HCT116 (cell line): ENCODE data around the gene PREX1. TPM values are rescaled to one million over a fixed set of nuclear protein-coding genes. Genes with fewer than 3 reads are reported as not detected.

Source experiments
- ATAC-seq: fragments of 200-7000 bp; cut with Tn5 transposase; 2 replicates; pipeline ENCODE4 v1.9.1; 2020; ENCODE audit warnings: mild to moderate bottlenecking, moderate library complexity
- BruUV-seq: library from RNA; stranded (reverse); fragments of 400-500 nt; replicated peaks from 2 replicates; lab custom pipeline; 2021; lab: Mats Ljungman, UMichigan
- CTCF ChIA-PET: fragments of 300-600 bp; sonication (Branson Sonifier 250); formaldehyde crosslinking; loops from one replicate; lab custom pipeline; 2021; ENCODE audit warnings: antibody characterized with exemption; lab: Charles Lee
- POLR2A ChIA-PET: fragments of 300-600, 350-600 bp; sonication (Branson Sonifier 250); formaldehyde crosslinking; loops from one replicate; lab custom pipeline; 2021; ENCODE audit warnings: antibody characterized with exemption; lab: Charles Lee
- RAD21 ChIA-PET, 2 experiments: fragments of 300-600 bp; sonication (Branson Sonifier 250); formaldehyde crosslinking; loops; one replicate each; lab custom pipeline; 2023; ENCODE audit warnings: low total read pairs in 2 of 2; ENCODE audit not compliant: uncharacterized antibody in 2 of 2, unreplicated experiment in 2 of 2, low non-redundant PET in 1 of 2; lab: Charles Lee
- DNase-seq: peaks from one replicate; pipeline ENCODE4 v3.0.0-alpha.2; 2010; ENCODE audit warnings: low read depth, low spot score
- H2AFZ ChIP-seq: fragments of 200-600 bp; shearing (Covaris generic), sonication (generic); 2 replicates; pipeline ENCODE4 v1.6.1; 2017; ENCODE audit warnings: low read depth, mixed run types, mixed read lengths, antibody characterized with exemption, low read length; ENCODE audit not compliant: poor library complexity, severe bottlenecking
- H3K27ac ChIP-seq: 2 replicates; pipeline ENCODE4 v1.5.1; 2012; ENCODE audit warnings: low read depth, low read length
- H3K27me3 ChIP-seq: fragments of 200-600 bp; sonication (generic); 2 replicates; pipeline ENCODE4 v1.6.1; 2016; ENCODE audit warnings: mixed run types, low read length, mixed read lengths; ENCODE audit not compliant: insufficient read depth
- H3K36me3 ChIP-seq, 2 experiments: fragments of 200-500 bp in 1 of 2; fragments of 200-600 bp in 1 of 2; sonication (Bioruptor generic) in 1 of 2; sonication (generic) in 1 of 2; 2 replicates each; pipeline versions ENCODE4 v1.5.1 to v1.6.1; 2014 to 2016; ENCODE audit warnings: low read length in 2 of 2, inconsistent platforms in 1 of 2, mixed read lengths in 1 of 2, mixed run types in 1 of 2; ENCODE audit not compliant: insufficient read depth in 2 of 2, control insufficient read depth in 1 of 2
- H3K4me1 ChIP-seq, 2 experiments: fragments of 200-600 bp in 1 of 2; sonication (generic) in 1 of 2; 2 replicates each; pipeline versions ENCODE4 v1.5.1 to v1.6.1; 2012 to 2017; ENCODE audit warnings: low read length in 2 of 2, inconsistent platforms in 1 of 2, mild to moderate bottlenecking in 1 of 2, mixed read lengths in 1 of 2, mixed run types in 1 of 2, moderate library complexity in 1 of 2; ENCODE audit not compliant: insufficient read depth in 2 of 2, control insufficient read depth in 1 of 2
- H3K4me2 ChIP-seq: fragments of 200-600 bp; sonication (generic); 2 replicates; pipeline ENCODE4 v1.6.1; 2017; ENCODE audit warnings: mixed run types, low read length, mixed read lengths
- H3K4me3 ChIP-seq, 2 experiments: fragments of 200-600 bp in 1 of 2; sonication (generic) in 1 of 2; replicated peaks in 1 of 2; 2 replicates each; pipeline ENCODE4 v1.5.1; 2011 to 2016; ENCODE audit warnings: low read length in 2 of 2, control low read depth in 1 of 2, low read depth in 1 of 2, mild to moderate bottlenecking in 1 of 2, mixed read lengths in 1 of 2, mixed run types in 1 of 2
- H3K79me2 ChIP-seq: fragments of 200-600 bp; sonication (generic); 2 replicates; pipeline ENCODE4 v1.6.1; 2017; ENCODE audit warnings: mild to moderate bottlenecking, mixed run types, low read length, moderate library complexity, mixed read lengths; ENCODE audit not compliant: insufficient read depth
- H3K9ac ChIP-seq: fragments of 200-600 bp; sonication (generic); 2 replicates; pipeline ENCODE4 v1.6.1; 2016; ENCODE audit warnings: low read length, mixed read lengths
- H3K9me2 ChIP-seq: fragments of 200-600 bp; sonication (generic), shearing (Covaris generic); 2 replicates; pipeline ENCODE4 v1.6.1; 2017; ENCODE audit warnings: mixed run types, mild to moderate bottlenecking, moderate library complexity; ENCODE audit not compliant: insufficient read depth
- H3K9me3 ChIP-seq, 2 experiments: fragments of 200-500 bp in 1 of 2; fragments of 200-600 bp in 1 of 2; sonication (Bioruptor generic) in 1 of 2; sonication (generic) in 1 of 2; 2 replicates each; pipeline ENCODE4 v1.6.1; 2014 to 2017; ENCODE audit warnings: low read length in 2 of 2, mixed read lengths in 2 of 2, inconsistent platforms in 1 of 2, low read depth in 1 of 2, mild to moderate bottlenecking in 1 of 2, mixed run types in 1 of 2, moderate library complexity in 1 of 2; ENCODE audit not compliant: control insufficient read depth in 1 of 2, insufficient read depth in 1 of 2
- H4K20me1 ChIP-seq: fragments of 200-600 bp; sonication (generic), shearing (Covaris generic); 2 replicates; pipeline ENCODE4 v1.6.1; 2017; ENCODE audit warnings: mixed run types, mild to moderate bottlenecking, moderate library complexity; ENCODE audit not compliant: insufficient read depth
- CEBPB ChIP-seq: IDR thresholded peaks from 2 replicates; pipeline ENCODE4 v1.6.1; 2012; ENCODE audit warnings: low read depth
- JUND ChIP-seq: IDR thresholded peaks from 2 replicates; pipeline ENCODE4 v1.6.1; 2012
- POLR2A ChIP-seq: IDR thresholded peaks from 2 replicates; pipeline ENCODE4 v1.7.0; 2011; ENCODE audit warnings: borderline replicate concordance; ENCODE audit not compliant: insufficient read depth, insufficient read length; ENCODE audit errors: extremely low read depth
- POLR2AphosphoS5 ChIP-seq: IDR thresholded peaks from 2 replicates; pipeline ENCODE4 v1.6.1; 2011; ENCODE audit warnings: mild to moderate bottlenecking, low read depth, low read length, moderate library complexity
- TCF7L2 ChIP-seq: IDR thresholded peaks from 2 replicates; pipeline ENCODE4 v1.7.0; 2011; ENCODE audit warnings: borderline replicate concordance, inconsistent platforms; ENCODE audit not compliant: insufficient read depth, insufficient read length; ENCODE audit errors: extremely low read depth
- YY1 ChIP-seq: IDR thresholded peaks from 2 replicates; pipeline ENCODE4 v1.6.1; 2011; ENCODE audit warnings: low read length, low read depth, moderate library complexity, mild to moderate bottlenecking; ENCODE audit not compliant: insufficient replicate concordance; ENCODE audit errors: extremely low read depth
- ZFX ChIP-seq: fragments of 450-650 bp; IDR thresholded peaks from 2 replicates; pipeline ENCODE4 v1.6.1; 2017
- intact Hi-C: fragments of 100-400 bp; cut with micrococcal nuclease; formaldehyde crosslinking; loops from 2 replicates; pipeline ENCODE4 v1.10.0; 2022
- total RNA-seq: library from RNA; stranded (reverse); gene quantifications from one replicate; pipeline ENCODE4 v1.2.1, GENCODE V29; 2021; ENCODE audit not compliant: unreplicated experiment
- TF ChIP-seq, protein P1 (sequence below): IDR thresholded peaks from 2 replicates; pipeline ENCODE4 v1.6.1; 2011; ENCODE audit warnings: mild to moderate bottlenecking, low read length, moderate library complexity; ENCODE audit not compliant: insufficient replicate concordance; ENCODE audit errors: extremely low read depth

PREX1 gene
- total RNA-seq, 1 experiment from 2014 or later = 6.1 TPM

- no peak overlapping the region for H3K4me3 ChIP-seq
- H3K27me3 ChIP-seq = no peaks in the 10 kb centered on the region
- no TSS peak for BruUV-seq
- intact Hi-C loops = no loop called here
- ChIA-PET POLR2A (no interaction called here), CTCF (no interaction called here), RAD21 (no interaction called here)
- H3K4me1 ChIP-seq = no peaks in the 10 kb centered on the region
- H3K36me3 ChIP-seq = no peaks in the 10 kb centered on the region
- H4K20me1 ChIP-seq = no peaks in the 10 kb centered on the region
- H3K9ac ChIP-seq = no peak overlapping the region
- DNase-seq (no peak), ATAC-seq (no peak)
- H3K79me2 ChIP-seq = no peaks in the 10 kb centered on the region
- no peaks in the 10 kb centered on the region for H3K9me2 ChIP-seq
- TF ChIP-seq TCF7L2 = no peak
- TF ChIP-seq, protein P1, sequence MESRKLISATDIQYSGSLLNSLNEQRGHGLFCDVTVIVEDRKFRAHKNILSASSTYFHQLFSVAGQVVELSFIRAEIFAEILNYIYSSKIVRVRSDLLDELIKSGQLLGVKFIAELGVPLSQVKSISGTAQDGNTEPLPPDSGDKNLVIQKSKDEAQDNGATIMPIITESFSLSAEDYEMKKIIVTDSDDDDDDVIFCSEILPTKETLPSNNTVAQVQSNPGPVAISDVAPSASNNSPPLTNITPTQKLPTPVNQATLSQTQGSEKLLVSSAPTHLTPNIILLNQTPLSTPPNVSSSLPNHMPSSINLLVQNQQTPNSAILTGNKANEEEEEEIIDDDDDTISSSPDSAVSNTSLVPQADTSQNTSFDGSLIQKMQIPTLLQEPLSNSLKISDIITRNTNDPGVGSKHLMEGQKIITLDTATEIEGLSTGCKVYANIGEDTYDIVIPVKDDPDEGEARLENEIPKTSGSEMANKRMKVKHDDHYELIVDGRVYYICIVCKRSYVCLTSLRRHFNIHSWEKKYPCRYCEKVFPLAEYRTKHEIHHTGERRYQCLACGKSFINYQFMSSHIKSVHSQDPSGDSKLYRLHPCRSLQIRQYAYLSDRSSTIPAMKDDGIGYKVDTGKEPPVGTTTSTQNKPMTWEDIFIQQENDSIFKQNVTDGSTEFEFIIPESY = no peak
- TF ChIP-seq JUND = no peak
- TF ChIP-seq POLR2AphosphoS5 = no peak
- no peak for TF ChIP-seq CEBPB
- TF ChIP-seq ZFX = no peak
- TF ChIP-seq YY1 = no peak
- TF ChIP-seq POLR2A = no peak
- H3K4me2 ChIP-seq = no peak overlapping the region
- H3K9me3 ChIP-seq = no peaks in the 10 kb centered on the region
- no peak overlapping the region for H2AFZ ChIP-seq
- H3K27ac ChIP-seq = no peak overlapping the region
Measured at GRCh38 chr20:48718786-48719578, 108.8 kb downstream of the PREX1 start.
